ENCODE data around the gene PCGF5.

DNA sequence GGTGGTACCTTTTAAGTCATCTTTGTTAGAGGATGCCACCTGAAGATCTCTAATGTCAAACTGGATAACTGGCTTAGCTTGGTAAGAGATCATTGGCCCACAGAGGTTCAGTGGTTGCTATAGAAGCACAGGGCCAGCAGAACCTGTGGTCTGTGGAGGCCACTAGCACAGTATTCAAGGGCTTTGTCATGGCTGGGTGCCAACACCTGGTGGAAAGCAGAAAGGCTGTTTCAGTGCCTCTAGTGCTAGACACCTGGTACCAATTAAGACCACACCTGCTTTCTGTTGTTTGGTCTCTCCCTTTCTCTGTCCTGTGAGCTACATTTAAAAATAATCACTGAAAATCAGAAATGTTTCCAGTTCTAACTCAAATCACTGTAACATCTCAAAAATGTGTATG lies 10.0 kb upstream of the PCGF5 start:
- TF ChIP-seq POLR2A (conservative IDR thresholded peaks at IDR 0.05) = no peak
- no peak for TF ChIP-seq KLF16 (IDR thresholded peaks at IDR 0.05)
- TF ChIP-seq, protein P1, sequence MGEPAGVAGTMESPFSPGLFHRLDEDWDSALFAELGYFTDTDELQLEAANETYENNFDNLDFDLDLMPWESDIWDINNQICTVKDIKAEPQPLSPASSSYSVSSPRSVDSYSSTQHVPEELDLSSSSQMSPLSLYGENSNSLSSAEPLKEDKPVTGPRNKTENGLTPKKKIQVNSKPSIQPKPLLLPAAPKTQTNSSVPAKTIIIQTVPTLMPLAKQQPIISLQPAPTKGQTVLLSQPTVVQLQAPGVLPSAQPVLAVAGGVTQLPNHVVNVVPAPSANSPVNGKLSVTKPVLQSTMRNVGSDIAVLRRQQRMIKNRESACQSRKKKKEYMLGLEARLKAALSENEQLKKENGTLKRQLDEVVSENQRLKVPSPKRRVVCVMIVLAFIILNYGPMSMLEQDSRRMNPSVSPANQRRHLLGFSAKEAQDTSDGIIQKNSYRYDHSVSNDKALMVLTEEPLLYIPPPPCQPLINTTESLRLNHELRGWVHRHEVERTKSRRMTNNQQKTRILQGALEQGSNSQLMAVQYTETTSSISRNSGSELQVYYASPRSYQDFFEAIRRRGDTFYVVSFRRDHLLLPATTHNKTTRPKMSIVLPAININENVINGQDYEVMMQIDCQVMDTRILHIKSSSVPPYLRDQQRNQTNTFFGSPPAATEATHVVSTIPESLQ (CRISPR knock-in tag; IDR thresholded peaks at IDR 0.05) = no peak
- TF ChIP-seq, protein P2, sequence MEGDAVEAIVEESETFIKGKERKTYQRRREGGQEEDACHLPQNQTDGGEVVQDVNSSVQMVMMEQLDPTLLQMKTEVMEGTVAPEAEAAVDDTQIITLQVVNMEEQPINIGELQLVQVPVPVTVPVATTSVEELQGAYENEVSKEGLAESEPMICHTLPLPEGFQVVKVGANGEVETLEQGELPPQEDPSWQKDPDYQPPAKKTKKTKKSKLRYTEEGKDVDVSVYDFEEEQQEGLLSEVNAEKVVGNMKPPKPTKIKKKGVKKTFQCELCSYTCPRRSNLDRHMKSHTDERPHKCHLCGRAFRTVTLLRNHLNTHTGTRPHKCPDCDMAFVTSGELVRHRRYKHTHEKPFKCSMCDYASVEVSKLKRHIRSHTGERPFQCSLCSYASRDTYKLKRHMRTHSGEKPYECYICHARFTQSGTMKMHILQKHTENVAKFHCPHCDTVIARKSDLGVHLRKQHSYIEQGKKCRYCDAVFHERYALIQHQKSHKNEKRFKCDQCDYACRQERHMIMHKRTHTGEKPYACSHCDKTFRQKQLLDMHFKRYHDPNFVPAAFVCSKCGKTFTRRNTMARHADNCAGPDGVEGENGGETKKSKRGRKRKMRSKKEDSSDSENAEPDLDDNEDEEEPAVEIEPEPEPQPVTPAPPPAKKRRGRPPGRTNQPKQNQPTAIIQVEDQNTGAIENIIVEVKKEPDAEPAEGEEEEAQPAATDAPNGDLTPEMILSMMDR (IDR thresholded peaks at IDR 0.05 in 2 of 3, conservative IDR thresholded peaks at IDR 0.05 in 1 of 3; ENCODE audit: insufficient read depth in 2 of 3, low read depth in 1 of 3, low read length in 3 of 3) = no peak
- TF ChIP-seq, protein P3, sequence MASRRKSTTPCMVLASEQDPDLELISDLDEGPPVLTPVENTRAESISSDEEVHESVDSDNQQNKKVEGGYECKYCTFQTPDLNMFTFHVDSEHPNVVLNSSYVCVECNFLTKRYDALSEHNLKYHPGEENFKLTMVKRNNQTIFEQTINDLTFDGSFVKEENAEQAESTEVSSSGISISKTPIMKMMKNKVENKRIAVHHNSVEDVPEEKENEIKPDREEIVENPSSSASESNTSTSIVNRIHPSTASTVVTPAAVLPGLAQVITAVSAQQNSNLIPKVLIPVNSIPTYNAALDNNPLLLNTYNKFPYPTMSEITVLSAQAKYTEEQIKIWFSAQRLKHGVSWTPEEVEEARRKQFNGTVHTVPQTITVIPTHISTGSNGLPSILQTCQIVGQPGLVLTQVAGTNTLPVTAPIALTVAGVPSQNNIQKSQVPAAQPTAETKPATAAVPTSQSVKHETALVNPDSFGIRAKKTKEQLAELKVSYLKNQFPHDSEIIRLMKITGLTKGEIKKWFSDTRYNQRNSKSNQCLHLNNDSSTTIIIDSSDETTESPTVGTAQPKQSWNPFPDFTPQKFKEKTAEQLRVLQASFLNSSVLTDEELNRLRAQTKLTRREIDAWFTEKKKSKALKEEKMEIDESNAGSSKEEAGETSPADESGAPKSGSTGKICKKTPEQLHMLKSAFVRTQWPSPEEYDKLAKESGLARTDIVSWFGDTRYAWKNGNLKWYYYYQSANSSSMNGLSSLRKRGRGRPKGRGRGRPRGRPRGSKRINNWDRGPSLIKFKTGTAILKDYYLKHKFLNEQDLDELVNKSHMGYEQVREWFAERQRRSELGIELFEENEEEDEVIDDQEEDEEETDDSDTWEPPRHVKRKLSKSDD (conservative IDR thresholded peaks at IDR 0.05; ENCODE audit: low read length) = no peak
- no peak for TF ChIP-seq GTF2F1 (IDR thresholded peaks at IDR 0.05; ENCODE audit: low read depth, low read length)
- TF ChIP-seq JUND (IDR thresholded peaks at IDR 0.05; ENCODE audit: borderline replicate concordance, low read depth, low read length) = no peak
- TF ChIP-seq JUND (tag; IDR thresholded peaks at IDR 0.05; ENCODE audit: borderline replicate concordance, low read depth, low read length) = no peak
- no peak for TF ChIP-seq ZNF217 (CRISPR knock-in tag; IDR thresholded peaks at IDR 0.05)
- no peak for TF ChIP-seq BHLHE40 (IDR thresholded peaks at IDR 0.05; ENCODE audit: low read length)
- TF ChIP-seq, protein P4, sequence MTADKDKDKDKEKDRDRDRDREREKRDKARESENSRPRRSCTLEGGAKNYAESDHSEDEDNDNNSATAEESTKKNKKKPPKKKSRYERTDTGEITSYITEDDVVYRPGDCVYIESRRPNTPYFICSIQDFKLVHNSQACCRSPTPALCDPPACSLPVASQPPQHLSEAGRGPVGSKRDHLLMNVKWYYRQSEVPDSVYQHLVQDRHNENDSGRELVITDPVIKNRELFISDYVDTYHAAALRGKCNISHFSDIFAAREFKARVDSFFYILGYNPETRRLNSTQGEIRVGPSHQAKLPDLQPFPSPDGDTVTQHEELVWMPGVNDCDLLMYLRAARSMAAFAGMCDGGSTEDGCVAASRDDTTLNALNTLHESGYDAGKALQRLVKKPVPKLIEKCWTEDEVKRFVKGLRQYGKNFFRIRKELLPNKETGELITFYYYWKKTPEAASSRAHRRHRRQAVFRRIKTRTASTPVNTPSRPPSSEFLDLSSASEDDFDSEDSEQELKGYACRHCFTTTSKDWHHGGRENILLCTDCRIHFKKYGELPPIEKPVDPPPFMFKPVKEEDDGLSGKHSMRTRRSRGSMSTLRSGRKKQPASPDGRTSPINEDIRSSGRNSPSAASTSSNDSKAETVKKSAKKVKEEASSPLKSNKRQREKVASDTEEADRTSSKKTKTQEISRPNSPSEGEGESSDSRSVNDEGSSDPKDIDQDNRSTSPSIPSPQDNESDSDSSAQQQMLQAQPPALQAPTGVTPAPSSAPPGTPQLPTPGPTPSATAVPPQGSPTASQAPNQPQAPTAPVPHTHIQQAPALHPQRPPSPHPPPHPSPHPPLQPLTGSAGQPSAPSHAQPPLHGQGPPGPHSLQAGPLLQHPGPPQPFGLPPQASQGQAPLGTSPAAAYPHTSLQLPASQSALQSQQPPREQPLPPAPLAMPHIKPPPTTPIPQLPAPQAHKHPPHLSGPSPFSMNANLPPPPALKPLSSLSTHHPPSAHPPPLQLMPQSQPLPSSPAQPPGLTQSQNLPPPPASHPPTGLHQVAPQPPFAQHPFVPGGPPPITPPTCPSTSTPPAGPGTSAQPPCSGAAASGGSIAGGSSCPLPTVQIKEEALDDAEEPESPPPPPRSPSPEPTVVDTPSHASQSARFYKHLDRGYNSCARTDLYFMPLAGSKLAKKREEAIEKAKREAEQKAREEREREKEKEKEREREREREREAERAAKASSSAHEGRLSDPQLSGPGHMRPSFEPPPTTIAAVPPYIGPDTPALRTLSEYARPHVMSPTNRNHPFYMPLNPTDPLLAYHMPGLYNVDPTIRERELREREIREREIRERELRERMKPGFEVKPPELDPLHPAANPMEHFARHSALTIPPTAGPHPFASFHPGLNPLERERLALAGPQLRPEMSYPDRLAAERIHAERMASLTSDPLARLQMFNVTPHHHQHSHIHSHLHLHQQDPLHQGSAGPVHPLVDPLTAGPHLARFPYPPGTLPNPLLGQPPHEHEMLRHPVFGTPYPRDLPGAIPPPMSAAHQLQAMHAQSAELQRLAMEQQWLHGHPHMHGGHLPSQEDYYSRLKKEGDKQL (CRISPR knock-in tag; IDR thresholded peaks at IDR 0.05; ENCODE audit: borderline replicate concordance) = no peak
